ENCODE results near the gene HRH3. TPM values are rescaled to one million over a fixed set of nuclear protein-coding genes. Genes with fewer than 3 reads are reported as not detected.
A peak's percentile ranks its signal among the peaks of the same experiment; 100 is the strongest.

HRH3 gene
- total RNA-seq, 1 donor from 2014 or later: 0.09 TPM

DNA sequence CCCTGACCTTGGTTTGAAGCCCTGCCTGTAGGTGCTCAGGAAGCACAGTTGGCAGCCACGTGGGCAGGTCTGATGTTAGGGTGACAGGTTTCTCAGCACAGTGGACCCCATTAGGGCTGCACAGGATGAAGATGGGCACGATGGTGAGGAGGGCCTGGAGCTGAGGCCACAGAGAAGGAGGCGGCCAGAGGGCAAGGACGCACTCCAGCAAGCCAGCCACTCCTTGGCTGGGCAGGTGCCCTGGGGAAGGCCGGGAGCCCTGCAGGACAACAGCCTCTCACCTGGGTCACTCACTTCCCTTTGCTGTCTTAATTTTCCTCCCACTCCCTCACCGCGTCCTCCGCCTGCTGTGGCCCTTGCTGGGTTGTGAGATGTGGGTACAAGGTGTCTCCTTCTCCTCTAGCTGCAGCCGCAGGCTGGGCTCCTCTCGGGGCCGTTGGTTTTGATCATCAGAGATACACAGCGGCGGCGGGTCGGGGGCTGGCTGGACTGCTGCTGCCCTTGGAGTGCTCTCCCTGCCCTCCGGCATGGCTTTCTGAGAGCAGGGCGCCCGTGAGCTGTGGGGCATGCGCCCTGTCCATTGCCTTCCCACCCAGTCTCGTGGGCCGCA is 23.9 kb upstream of the HRH3 start:
- no peak overlapping the region for H3K27ac ChIP-seq
- no peaks in the 10 kb centered on the region for H3K9me3 ChIP-seq (ENCODE audit: low read depth)
- H3K4me1 ChIP-seq: peaks cover 4% of the 10 kb centered on the region
- H4K20me1 ChIP-seq (ENCODE audit: low read depth): peaks cover 100% of the 10 kb centered on the region
- no peak overlapping the region for H3K4me3 Mint-ChIP-seq
- no peaks in the 10 kb centered on the region for H3K9me3 Mint-ChIP-seq
- no peak overlapping the region for H3K9ac ChIP-seq
- H3K27me3 Mint-ChIP-seq (ENCODE audit: insufficient read depth, low read depth): peaks cover under 1% of the 10 kb centered on the region
- no peak overlapping the region for H3K4me3 ChIP-seq
- peaks cover 8% of the 10 kb centered on the region for H3K36me3 Mint-ChIP-seq
- H2AFZ ChIP-seq (replicated peaks): no peak overlapping the region
- no peak overlapping the region for H3K4me2 ChIP-seq
- H3K36me3 ChIP-seq: no peaks in the 10 kb centered on the region
- TF ChIP-seq EZH2 (IDR thresholded peaks at IDR 0.05): no peak
- TF ChIP-seq EZH2phosphoT487 (IDR thresholded peaks at IDR 0.05): no peak
- TF ChIP-seq, protein P1, sequence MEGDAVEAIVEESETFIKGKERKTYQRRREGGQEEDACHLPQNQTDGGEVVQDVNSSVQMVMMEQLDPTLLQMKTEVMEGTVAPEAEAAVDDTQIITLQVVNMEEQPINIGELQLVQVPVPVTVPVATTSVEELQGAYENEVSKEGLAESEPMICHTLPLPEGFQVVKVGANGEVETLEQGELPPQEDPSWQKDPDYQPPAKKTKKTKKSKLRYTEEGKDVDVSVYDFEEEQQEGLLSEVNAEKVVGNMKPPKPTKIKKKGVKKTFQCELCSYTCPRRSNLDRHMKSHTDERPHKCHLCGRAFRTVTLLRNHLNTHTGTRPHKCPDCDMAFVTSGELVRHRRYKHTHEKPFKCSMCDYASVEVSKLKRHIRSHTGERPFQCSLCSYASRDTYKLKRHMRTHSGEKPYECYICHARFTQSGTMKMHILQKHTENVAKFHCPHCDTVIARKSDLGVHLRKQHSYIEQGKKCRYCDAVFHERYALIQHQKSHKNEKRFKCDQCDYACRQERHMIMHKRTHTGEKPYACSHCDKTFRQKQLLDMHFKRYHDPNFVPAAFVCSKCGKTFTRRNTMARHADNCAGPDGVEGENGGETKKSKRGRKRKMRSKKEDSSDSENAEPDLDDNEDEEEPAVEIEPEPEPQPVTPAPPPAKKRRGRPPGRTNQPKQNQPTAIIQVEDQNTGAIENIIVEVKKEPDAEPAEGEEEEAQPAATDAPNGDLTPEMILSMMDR (IDR thresholded peaks at IDR 0.05): no peak
- peaks cover 22% of the 10 kb centered on the region for H3K4me1 Mint-ChIP-seq
- H3F3A ChIP-seq (ENCODE audit: low read depth): no peaks in the 10 kb centered on the region
- peaks cover 97% of the 10 kb centered on the region for H3K79me2 ChIP-seq (ENCODE audit: low read depth)
- H3K27me3 ChIP-seq: no peaks in the 10 kb centered on the region
- no peak for DNase-seq (ENCODE audit: low spot score)
- H3K27ac Mint-ChIP-seq: no peak overlapping the region

DNA sequence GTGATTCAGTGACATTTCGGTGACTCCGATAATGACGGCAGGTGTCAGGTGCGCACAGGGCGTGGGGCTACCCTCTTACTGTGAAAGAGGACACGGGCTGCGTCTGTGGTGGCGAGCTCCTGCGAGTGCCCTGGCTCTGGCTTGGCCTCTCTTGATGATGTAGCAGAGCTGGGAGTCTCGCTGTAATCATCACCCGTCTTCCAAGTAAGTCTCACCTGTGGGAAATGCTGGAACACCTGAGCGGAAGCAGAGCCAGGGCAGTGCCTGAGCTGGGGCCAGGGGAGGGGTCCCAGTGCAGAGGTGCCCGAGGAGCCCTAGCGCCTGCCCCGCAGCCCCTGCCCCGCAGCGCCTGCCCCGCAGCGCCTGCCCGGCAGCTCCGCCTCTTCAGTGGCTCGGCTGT is 23.0 kb upstream of the HRH3 start:
- H3K27me3 Mint-ChIP-seq (ENCODE audit: insufficient read depth, low read depth): no peaks in the 10 kb centered on the region
- Histone ChIP-seq H3K4me2 (no peak overlapping the region), H3K79me2 (ENCODE audit: low read depth) (peaks cover 93% of the 10 kb centered on the region), H3K9ac (no peak overlapping the region), H3K27ac (no peak overlapping the region), H2AFZ (replicated peaks) (no peak overlapping the region), H3K4me1 (peaks cover 4% of the 10 kb centered on the region), H3K9me3 (ENCODE audit: low read depth) (no peaks in the 10 kb centered on the region), H3K27me3 (no peaks in the 10 kb centered on the region), H3F3A (ENCODE audit: low read depth) (no peaks in the 10 kb centered on the region), H3K4me3 (no peak overlapping the region), H4K20me1 (ENCODE audit: low read depth) (peaks cover 95% of the 10 kb centered on the region), H3K36me3 (no peaks in the 10 kb centered on the region)
- no peaks in the 10 kb centered on the region for H3K9me3 Mint-ChIP-seq
- TF ChIP-seq, protein P1 (IDR thresholded peaks at IDR 0.05): no peak
- TF ChIP-seq EZH2 (IDR thresholded peaks at IDR 0.05): no peak
- no peak for TF ChIP-seq EZH2phosphoT487 (IDR thresholded peaks at IDR 0.05)
- no peak overlapping the region for H3K27ac Mint-ChIP-seq
- DNase-seq (ENCODE audit: low spot score): no peak
- peak overlapping the region; percentile 7 for H3K4me3 Mint-ChIP-seq
- peaks cover 8% of the 10 kb centered on the region for H3K36me3 Mint-ChIP-seq
- H3K4me1 Mint-ChIP-seq: peaks cover 23% of the 10 kb centered on the region

DNA sequence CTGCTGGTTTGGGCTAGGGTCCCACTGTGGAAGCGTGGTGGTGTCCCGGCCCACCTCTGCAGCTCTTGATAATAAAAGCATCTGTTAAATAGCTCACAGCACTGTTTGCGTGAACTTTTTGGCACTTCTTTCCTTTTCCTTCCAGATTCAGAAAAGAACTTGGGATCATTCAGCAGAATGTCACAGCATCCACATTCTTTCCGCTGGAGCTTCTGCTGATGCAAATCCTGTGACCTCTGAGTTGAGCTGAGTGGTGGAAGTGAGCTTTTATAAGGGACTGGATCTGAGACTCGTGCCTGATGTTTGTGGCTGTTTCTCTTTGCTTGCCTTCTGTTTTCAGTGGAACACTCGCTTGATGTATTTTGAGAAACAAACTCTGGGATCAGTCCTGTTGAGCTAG is 22.1 kb upstream of the HRH3 start:
- Histone ChIP-seq H3K4me1 (peaks cover 12% of the 10 kb centered on the region), H2AFZ (replicated peaks) (no peak overlapping the region), H3K27me3 (no peaks in the 10 kb centered on the region), H3K9me3 (ENCODE audit: low read depth) (no peaks in the 10 kb centered on the region), H3K79me2 (ENCODE audit: low read depth) (peaks cover 86% of the 10 kb centered on the region), H3K36me3 (no peaks in the 10 kb centered on the region), H3K4me2 (no peak overlapping the region), H3K27ac (no peak overlapping the region), H4K20me1 (ENCODE audit: low read depth) (peaks cover 86% of the 10 kb centered on the region), H3K9ac (no peak overlapping the region), H3F3A (ENCODE audit: low read depth) (peaks cover 7% of the 10 kb centered on the region), H3K4me3 (no peak overlapping the region)
- no peak overlapping the region for H3K27ac Mint-ChIP-seq
- H3K27me3 Mint-ChIP-seq (ENCODE audit: insufficient read depth, low read depth): no peaks in the 10 kb centered on the region
- H3K4me3 Mint-ChIP-seq: peak overlapping the region; percentile 39
- peaks cover 30% of the 10 kb centered on the region for H3K4me1 Mint-ChIP-seq
- H3K36me3 Mint-ChIP-seq: peaks cover 8% of the 10 kb centered on the region
- no peak for TF ChIP-seq EZH2 (IDR thresholded peaks at IDR 0.05)
- TF ChIP-seq, protein P1 (IDR thresholded peaks at IDR 0.05): no peak
- no peak for TF ChIP-seq EZH2phosphoT487 (IDR thresholded peaks at IDR 0.05)
- no peak for DNase-seq (ENCODE audit: low spot score)
- no peaks in the 10 kb centered on the region for H3K9me3 Mint-ChIP-seq
